ENCODE data around the gene MYCN.

- TF ChIP-seq CTCF (IDR thresholded peaks at IDR 0.05) (no peak), POLR2AphosphoS5 (IDR thresholded peaks at IDR 0.05) (no peak), POLR2A (IDR thresholded peaks at IDR 0.05) (no peak), EP300 (IDR thresholded peaks at IDR 0.05) (no peak)
Measured at GRCh38 chr2:15897431-15898098, 42.8 kb upstream of the MYCN start.
